Stimulated activated CD8-positive, alpha-beta memory T cell treated with anti-CD3 and anti-CD28 coated beads, Interleukin-7, amount 100 ng/mL, for 24 hours (primary cell): ENCODE measurements around the gene SIK3.

Experiments
- DNase-seq: peaks from one replicate; pipeline ENCODE4 v3.0.0-alpha.2; 2020; ENCODE audit warnings: low read depth

SIK3 gene

DNA sequence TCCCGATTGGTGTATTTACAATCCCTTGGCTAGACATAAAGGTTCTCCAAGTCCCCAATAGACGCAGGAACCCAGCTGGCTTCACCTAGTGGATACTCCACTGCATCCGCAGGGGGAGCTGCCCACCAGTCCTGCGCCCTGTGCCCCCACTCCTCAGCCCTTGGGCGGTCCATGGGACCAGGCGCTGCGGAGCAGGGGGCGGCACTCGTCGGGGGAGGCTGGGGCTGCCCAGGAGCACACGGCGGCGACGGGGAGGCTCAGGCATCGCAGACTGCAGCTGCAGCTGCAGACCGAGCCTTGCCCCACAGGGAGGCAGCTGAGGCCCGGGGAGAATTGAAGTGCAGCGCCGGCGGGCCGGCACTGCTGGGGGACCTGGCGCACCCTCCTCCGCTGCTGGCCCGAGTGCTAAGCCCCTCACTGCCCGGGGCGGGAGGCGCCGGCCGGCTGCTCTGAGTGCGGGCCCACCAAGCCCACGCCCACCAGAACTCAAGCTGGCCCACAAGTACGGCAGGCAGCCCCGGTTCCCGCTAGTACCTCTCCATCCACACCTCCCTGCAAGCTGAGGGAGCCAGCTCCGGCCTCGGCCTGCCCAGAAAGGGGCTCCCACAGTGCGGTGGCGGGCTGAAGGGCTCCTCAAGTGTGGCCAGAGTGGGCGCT, 12.2 kb upstream of the SIK3 start:
- DNase-seq = no peak

DNA sequence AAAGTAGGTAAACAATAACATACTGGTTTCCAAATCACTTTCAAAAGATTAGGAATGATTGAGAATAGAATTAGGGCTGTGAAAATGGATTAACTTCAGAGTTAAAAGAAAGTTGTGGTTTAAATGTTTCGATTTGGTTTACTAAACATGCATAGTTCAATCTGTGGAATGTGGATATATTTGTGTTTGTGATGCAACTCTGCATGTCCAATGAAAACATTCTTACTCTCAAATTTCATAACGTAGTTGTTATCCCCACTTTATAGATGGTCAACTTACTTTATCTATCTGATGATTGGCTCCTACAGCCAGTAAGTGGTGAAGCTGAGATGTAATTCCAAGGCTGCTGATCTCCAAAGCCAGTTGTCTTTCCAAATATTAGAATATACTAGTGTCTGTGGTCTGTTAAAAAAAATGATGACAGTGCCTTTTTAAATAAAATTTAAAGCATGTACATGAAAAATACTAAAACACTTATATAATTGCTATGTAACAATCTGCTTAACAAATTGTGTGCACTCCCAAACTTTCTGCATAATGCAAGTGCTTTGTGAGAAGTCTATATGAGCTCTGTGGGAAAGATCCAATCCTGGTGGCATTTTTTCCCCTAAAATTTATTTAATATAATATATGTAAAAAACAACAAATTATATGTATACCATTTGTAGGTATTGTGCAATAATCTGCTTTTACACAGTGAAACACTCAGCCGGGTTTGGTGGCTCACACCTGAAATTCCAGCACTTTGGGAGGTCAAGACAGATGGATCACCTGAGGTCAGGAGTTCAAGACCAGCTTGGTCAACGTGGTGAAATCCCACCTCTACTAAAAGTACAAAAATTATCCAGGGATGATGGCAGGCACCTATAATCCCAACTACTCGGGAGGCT, 9.7 kb upstream of the SIK3 start:
- DNase-seq = no peak

DNA sequence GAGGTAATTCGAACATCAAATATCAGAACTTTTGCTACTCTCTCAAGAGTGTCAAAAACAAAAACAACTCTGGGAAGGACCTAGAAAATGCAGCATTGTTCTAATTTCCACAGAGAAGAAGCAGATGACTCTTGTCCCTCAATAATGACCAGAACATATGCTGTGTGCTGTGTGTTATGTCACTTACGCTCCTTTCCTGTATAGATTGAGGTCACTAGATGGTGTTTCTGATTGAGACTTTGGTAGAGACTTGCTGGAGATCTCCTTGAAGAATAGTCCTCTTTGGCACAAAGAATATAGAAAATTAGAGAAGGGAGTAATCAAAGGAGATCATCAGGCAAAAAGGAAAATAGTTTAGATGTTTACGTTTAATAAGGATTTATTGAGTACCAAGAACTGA, 2.3 kb upstream of the SIK3 start:
- DNase-seq = no peak

DNA sequence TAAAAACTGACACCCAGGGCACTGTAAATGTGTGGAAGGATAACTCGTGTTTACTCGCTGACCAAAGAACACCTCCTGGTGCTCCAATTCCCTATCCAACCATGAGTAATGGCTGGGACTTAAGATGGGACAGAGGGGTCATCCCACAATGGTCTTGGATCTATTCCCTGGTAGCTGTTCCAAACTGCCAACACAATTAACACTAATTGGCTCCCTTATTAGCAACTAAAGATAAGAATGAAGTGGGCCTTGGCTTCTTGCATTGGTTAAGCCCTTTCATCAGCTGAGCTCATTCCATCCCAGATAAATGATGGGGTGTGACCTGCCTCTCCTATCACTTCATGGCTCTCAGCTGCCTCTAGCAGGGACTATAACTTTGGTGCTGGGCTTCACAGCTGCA, 1.5 kb upstream of the SIK3 start:
- DNase-seq = no peak

DNA sequence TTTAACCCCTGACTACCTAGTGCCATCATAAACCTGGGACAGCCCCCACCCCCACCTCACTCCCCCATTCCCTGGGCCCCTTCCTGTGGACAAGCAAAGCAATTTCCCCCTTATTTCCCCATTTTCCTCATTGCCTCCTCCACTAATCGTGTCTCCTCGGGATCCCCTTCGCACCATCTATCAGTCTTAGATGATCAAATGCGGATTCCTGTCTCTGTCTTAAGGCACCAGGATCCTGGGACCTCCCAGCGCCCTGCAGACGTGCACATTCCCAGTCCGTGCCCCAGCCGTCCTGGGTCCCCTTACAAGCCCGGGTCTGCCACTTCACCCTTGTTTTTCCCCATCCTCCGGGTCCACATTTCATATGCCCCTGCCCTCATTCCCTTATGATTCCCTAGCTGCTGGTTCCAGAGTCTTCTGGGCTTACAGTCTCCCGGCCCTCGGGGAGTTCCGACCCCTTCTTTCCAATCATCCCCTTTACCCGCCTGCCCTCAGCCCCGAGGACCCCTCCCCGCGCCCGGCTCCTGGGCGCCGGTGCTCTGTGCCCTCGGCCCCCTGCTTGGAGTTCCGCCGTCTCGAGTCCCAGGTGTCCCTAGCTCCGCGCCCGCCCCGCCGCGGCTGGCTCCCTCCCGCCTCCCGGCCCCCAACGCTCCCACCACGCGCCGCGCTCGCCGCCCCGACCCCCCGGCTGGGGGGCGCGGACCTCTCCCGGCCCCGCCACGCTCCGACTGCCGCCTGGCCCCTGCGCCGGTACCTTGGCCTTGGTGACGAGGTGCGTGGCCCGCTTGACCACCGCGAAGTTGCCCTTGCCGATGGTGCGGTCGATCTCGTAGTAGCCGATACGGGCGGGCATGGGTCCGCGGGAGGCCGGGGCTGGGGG, 599 bp downstream of the SIK3 start:
- DNase-seq = no peak

DNA sequence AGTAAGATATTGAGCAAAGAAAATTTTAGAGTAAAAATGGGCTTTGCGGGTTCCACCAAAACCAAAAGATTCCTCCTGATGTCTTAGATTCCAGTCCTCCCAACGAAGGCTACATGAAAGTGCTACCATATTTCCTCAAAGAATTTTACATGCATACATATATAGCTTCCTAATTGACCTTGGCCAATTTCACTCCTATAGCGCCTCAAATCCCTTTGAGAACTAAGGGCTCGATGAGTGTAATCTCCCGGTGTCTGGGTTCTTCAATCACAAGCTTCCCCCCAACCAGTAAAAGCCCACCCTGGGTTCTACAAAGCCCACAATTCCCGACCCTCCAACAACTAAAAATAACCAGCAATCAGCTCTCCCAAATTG, 1.2 kb downstream of the SIK3 start:
- no peak for DNase-seq

DNA sequence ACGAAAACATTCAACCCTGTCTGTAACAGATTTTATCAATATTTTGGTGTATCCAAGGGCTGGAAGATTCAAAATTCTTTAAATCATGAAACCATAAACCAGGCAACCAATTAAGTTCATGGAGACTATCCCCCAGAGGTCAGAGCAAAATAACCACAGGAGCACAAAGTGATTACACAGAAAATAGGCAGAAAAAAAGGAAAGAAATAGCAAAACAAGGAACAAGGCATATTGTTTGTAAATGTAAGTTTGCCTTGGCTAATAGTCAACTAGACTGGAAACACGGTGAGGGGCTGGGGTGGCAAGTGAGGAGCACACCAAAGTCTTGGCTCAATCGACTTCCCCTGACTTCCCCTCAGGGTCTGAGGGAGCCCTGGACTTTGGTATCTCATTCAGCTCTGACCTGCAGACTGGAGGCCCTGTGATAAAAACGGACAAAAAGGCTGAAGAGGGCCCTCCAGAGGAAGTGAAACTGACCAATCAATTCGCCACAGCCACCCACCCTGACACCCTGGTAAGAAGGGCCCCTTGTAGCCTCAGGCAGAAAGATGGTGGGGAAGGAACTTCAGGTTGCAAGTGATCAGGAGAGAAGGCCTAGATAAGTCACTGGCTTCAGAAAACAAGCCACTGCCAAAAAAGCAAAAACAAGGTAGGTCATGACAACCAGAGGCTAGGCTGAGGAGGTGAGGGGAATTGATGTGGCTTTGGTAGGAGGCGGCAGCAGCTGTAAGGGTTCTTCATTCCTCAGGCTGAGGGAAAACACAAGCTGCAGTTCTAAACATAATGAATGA, 1.8 kb downstream of the SIK3 start:
- DNase-seq = no peak

DNA sequence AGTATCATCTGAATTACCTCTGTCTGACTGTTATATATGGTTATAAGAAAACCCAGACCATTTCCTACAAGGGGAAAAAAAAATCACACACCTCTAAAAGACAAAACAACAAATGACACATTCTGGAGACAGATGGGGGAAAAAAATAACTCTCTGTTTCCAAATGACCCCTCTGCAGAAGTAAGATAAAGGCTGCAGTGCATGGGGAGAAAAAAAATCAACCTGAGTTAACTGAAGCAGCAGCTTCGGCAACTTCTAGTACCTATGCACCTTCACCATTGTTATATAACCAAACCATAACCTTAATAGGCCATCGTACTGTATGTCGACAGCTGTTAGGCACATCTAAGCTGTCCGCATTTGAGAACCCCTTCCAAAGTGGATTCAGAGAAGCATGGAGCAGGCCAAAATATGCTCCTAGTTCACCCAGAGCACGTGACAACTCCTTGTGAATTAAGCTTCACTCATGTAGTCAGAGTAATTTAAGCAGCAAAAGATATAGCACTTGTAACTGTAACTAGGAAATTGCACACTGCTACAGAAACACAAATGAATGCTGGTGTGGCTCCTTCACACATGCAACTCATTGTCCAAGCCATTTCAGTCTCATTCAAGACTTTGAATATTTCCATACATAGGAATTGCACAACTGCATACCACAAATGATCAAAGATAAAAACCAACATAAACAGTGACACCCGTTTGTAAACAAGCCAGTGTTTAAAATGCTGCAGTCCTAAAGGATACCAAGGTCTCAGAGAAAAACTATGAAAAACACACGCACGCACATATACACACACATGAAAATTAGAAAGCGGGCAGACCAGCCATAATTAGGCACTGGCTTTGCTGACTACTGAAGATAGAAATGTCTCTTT, 2.7 kb downstream of the SIK3 start:
- DNase-seq = no peak

DNA sequence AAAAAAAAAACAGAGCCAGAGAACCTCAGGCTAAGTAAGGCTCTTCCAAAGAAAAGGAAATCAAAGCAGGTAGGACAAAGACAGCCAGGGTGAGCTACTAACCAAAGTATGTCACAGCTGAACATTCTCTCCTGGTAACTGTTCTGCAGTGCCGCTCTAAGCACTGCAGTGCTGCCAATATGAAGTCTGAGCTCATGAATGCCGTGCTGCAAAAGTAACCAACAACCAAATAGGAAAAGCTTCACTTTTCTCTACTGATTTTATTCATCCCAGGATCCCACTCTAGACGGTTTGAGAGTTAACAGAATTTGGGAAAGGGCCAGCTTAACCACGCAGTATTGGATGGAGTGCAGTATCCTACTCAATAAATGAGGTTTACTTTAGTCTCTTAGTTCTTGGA, 3.5 kb downstream of the SIK3 start:
- DNase-seq = no peak

DNA sequence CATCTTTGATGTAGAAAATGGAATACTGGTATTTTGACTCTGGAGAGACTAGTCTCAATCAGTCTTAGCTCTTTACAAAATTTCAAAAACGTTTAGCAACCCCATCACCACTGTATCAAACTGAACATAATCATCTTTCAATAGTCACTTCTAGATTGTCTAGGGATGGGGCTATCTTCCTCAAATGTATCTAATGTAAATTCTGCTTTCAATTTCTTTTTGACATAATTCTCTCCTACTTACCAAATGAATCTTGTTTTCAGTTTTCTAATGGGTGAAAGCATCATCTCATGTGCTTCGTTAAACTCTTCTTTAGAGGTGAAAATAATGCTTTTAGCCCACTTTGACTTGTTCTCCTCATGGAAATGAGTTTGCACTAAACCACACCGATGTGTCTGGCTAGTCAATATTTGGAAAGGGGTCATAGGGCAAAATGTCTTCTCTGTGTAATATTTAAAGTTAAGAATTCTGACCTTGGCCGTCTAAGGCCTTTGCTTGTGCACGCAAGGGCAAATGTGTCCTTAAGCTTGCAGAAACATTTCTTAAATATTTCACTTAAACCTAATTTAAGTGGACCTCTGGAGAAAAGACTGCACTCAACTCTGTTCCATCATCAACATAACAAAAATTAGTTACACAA, 5.2 kb downstream of the SIK3 start:
- no peak for DNase-seq

DNA sequence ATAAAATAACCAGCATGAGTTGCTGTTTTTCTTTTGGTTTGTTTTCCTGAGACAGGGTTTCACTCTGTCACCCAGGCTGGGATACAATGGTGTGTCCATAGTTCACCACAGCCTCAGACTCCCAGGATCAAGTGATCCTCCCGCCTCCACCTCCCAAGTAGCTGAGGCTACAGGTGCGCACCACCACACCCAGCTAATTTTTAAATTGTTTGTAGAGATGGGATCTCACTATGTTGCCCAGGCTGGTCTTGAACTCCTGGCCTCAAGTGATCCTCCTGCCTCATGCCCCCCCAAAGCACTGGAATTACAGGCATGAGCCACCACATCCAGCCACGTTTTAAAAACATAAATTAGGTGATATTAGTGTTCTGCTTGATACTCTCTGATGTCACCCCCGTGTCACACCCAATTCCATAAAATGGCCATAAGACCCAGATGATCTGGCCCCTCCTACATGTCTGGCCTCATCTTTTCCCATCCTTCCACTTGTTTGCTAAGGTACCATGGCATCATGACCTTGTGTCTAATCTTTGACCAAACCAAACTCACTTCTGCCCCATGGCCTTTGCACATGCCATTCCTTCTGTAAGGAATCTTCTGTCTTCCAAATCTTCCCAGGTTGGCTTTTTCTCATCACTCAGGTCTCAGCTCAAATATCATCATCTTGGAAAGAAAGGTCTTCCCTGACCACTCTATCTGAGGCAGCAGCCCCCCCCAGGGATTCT, 6.3 kb downstream of the SIK3 start:
- DNase-seq = no peak

DNA sequence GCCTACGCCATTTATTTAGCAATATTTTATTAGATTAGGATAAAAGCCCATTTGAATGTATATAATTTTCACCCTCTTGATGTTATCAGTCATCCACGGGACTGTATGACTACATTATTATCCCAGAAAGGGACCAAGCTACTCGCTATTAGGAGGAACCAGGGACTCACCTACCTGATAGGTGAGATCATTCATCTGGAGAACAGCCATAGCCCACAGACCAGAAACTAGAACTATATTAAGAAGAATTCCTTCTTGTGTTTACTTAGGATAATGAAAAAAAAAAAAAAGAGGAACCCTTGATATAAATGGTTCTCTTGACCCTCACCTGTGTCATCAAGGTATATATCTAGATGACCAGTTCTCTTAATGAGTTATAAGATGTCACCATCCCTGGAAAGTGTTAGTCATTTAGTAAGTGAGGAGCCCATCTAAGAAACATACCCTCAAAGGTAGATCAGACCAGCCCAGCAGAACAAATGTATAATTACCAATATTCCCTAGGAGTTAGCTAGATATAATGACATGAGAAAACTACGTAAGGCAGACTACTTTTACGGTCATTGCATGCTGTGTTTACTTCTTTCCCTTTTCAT, 8.0 kb downstream of the SIK3 start:
- no peak for DNase-seq

DNA sequence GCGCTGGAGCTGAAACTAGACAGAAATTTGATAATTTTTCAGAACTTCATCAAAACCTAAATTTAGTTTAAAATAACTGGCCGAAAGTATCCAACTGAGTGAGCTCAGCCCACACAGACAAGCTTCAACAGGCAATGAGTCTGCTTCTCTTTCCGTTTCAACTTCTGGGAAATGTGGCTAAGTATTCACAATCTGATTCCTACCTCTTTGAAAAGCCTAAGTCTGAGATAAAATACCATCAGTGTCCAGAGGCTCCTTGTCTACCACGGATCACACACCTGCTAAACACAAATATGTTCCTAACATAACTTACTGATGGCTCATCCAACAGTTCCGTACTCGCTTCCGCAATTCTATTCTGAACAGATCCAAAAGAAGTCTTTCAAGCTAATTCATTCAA, 8.5 kb downstream of the SIK3 start:
- no peak for DNase-seq

DNA sequence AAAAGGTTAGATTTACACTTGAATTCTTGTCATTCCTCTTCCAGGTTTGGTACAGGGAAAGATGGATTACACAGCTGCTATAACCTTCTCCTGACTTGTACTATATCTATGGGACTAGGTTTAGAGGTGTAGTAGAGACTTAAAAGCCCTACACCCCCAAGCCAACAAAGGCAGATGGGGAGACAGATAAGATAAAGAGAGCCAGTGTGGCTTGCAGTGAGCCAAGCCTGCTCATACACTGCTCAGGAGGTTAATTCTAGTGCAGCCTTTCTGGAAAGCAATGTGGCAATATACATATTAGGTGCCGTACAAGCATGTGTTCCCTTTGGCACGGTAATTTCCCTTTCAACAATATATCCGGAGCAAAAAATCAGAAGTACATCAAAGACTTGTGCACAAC, 10.8 kb downstream of the SIK3 start:
- DNase-seq = no peak

DNA sequence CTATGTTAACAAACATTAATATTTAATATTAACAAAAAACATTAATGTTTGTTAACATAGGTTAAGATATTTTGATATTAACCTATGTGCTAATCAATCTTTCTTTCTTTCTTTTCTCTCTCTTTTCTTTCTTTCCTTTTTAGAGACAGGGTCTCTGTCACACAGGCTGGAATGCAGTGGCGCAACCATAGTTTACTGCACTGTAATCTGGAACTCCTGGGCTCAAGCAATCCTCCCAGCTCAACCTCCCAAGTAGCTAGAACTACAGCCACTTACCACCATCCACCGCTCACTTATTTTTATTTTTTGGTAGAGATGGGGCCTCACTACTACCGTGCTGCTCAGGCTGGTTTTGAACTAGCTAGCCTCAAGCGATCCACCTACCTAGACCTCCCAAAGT, 13.2 kb downstream of the SIK3 start:
- no peak for DNase-seq

DNA sequence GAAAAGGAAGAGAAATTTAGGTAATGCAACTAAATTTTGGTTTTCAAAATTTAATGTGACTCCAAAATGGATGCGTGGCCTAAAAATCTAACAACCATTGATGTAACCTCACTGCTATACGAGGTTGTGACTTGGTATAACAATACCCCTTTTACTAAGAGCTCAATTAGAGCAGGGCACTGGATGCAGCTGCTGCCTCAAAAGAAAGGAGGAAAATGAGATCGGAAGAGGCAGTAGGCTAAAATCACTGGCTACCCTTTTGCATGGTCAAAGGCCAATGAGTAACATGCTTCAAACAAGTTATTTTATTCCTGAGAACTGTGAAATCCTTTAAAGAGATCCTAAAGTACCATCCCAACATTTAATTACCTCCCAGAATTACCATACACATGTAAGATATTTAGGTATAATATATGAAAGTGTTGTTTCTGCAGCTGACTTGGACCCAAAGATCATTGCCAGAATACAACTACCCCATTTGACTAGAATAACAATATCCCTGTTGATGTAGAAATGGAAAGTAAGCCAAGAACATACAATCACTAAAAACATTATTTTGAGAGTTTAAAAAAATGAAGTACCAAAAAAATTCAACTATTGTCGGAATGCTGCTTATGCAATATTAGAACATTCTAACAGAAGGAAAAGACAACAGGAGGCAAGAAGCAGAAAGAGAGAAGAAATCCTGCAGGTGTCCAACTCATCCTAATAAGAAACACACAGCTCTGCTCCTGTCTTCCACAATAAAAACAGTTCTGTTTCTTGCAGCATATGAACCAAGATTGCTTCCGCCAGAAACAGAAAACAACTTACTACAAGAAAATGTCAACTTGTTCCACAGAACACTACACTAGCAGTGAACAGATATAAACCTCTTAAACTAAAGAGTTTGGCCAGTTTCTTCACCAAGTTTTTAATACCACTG, 15.0 kb downstream of the SIK3 start:
- DNase-seq = no peak

DNA sequence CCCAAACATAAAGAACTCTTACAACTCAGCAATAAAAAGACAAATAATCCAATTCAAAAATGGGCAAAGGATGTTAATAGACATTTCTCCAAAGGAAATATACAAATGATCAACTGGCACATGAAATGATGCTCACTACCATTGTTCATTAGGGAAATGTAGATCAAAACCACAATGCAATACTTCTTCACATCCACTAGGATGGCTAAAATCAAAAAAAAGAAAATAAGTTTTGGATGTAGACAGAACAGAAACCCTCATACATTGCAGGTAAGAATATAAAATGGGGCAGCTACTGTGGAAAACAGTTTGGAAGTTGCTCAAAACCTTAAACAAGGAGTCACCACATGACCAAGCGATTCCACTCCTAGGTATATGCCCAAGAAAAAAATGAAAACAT, 16.3 kb downstream of the SIK3 start:
- no peak for DNase-seq

DNA sequence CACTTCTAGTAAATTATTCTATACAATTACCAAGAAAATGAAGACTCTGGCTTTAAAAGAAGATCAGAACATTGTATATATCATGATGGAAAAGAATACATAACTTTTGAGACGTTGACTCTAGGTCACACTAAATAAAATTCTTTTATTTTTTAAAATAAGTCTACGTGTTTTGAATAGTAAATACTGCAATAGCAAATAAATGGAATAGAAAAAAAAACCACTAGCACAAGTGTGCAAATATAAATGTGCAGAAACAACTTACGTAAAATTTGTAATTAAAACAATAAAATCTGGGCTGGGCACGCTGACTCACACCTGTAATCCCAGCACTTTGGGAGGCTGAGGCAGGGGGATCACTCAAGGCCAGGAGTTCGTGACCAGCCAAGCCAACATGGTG, 17.9 kb downstream of the SIK3 start:
- no peak for DNase-seq
